ENCODE measurements around the gene SAC3D1.
A peak's percentile ranks its signal among the peaks of the same experiment; 100 is the strongest.

Gene SAC3D1

GRCh38 chr11:65059959-65060824 lies 19.2 kb downstream of the SAC3D1 start:
- no peak for DNase-seq (ENCODE audit: low read depth in 2 of 2)

DNA sequence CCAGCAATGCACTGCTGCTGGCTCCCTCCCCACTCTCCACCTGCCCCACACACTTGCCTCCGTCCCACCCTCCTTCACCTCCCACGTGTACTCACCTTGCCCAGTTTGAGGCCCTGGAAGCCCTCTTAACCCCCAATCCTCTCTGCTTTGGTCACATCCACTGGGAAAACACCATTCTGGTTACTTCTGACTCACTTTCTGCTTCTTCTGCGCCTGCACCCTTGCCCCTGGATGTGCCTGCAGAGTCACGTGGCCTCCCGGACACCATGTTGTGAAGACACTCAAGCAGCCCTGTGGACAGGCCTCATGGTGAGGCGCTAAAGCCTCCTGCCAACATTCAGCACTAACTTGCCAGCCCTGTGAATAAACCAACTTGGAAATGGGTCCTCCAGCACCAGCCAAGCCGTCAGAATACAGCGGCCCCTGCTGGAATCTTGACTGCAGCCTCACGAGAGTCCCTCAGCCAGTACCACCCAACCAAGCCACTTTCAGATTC lies 20.0 kb downstream of the SAC3D1 start:
- no peak for DNase-seq (ENCODE audit: low read depth in 2 of 2)

DNA sequence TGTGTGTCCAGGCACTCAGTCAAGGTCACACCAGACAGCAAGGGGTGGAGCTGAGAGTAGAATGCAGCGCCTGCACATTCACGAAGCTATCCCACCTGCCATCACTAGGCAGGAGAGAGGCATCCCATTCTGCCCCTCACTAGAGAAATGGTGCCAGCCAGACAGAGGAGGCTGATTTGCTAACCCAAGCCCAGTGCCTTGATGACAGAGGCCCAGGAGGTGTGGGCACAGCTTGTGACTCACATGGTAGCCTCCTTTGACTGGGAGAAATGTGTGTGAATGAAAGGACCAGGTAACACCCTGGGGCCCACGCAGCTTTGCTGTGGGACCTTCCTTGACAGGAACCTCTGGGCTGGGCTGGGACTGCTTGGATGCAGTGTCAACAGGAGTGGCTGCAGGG lies 22.5 kb downstream of the SAC3D1 start:
- DNase-seq (ENCODE audit: low read depth in 2 of 2): no peak

GRCh38 chr11:65064847-65065240 lies 23.8 kb downstream of the SAC3D1 start:
- DNase-seq (ENCODE audit: low read depth in 2 of 2): no peak

GRCh38 chr11:65065851-65066250 lies 24.8 kb downstream of the SAC3D1 start:
- no peak for DNase-seq (ENCODE audit: low read depth in 2 of 2)

DNA sequence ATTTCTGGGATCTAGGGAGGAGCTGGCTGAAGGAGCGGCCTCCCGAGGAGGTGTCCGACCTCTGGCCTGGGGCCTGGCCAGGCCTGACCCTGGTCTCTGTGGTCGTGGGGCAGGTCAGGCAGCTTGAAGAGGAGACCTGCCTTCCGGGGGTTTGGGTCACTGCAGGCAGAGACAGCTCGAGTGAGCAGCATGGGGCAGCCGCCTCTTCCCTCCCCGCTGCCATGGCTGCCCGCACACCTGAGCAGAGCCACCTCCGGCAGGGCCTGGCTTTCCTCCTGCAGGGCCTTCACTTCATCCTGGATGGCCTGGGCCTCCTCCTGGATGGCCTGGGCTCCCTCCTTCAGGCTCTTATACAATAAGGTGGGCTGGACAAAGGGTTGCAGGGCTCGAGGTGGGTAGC lies 25.3 kb downstream of the SAC3D1 start:
- DNase-seq (ENCODE audit: low read depth in 2 of 2): no peak

DNA sequence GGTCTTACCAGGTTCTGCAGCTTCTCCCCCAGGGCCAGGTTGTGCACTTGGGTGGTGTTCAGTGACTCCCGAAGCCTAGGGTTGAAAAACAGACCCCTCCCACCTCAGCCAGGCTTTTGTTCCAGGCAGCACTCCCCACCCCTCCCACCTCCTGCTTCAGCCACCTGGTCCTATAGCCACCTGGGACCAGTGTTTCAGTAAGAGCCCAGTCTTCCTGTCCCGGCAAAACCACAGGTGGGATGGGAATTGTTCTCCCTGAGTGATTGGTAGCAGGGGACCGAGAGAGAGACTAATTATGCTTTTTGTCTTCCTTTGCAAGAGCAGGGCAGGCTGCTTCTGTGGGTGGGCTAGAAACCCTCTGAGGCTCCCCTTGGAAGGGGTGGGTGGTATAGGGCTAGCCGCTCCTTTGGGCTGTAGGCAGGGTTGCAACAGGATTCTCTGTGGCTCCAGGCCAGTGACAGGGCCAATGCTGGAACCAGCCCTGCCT lies 25.8 kb downstream of the SAC3D1 start:
- no peak for DNase-seq (ENCODE audit: low read depth in 2 of 2)

- no peak for DNase-seq (ENCODE audit: low read depth in 2 of 2)
Observed at GRCh38 chr11:65067446-65067845, 26.4 kb downstream of the SAC3D1 start.

GRCh38 chr11:65069217-65069616 lies 28.2 kb downstream of the SAC3D1 start:
- DNase-seq (ENCODE audit: low read depth in 2 of 2): no peak

- DNase-seq (ENCODE audit: low read depth in 2 of 2): no peak
Observed at GRCh38 chr11:65071907-65072630, 31.1 kb downstream of the SAC3D1 start.

- no peak for DNase-seq (ENCODE audit: low read depth in 2 of 2)
Observed at GRCh38 chr11:65072631-65072966, 31.6 kb downstream of the SAC3D1 start.

GRCh38 chr11:65077451-65077850 lies 36.4 kb downstream of the SAC3D1 start:
- DNase-seq (ENCODE audit: low read depth in 2 of 2): no peak

DNA sequence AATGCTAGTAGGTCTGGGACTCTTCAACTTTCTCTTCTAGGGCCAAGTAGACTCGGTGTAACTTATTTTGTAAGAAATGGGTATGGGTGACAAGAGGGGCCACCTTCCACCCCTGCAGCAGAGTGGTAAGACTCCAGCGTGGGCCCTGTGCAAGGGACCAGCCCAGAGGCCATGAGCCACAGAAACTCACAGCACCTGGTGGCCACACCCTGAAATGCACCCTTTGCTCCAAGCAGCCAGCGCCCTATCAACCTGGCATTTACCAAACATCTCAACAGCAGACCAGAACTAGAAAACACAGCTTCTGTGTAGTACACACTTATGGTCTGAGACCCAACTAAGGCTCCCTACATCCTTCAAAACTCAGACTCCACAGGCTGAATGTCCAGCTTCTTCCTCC lies 37.1 kb downstream of the SAC3D1 start:
- no peak for DNase-seq (ENCODE audit: low read depth in 2 of 2)

- DNase-seq (ENCODE audit: low read depth in 2 of 2): no peak
Observed at GRCh38 chr11:65078786-65079342, 37.9 kb downstream of the SAC3D1 start.

GRCh38 chr11:65083134-65083833 lies 42.3 kb downstream of the SAC3D1 start:
- no peak for DNase-seq (ENCODE audit: low read depth in 2 of 2)

DNA sequence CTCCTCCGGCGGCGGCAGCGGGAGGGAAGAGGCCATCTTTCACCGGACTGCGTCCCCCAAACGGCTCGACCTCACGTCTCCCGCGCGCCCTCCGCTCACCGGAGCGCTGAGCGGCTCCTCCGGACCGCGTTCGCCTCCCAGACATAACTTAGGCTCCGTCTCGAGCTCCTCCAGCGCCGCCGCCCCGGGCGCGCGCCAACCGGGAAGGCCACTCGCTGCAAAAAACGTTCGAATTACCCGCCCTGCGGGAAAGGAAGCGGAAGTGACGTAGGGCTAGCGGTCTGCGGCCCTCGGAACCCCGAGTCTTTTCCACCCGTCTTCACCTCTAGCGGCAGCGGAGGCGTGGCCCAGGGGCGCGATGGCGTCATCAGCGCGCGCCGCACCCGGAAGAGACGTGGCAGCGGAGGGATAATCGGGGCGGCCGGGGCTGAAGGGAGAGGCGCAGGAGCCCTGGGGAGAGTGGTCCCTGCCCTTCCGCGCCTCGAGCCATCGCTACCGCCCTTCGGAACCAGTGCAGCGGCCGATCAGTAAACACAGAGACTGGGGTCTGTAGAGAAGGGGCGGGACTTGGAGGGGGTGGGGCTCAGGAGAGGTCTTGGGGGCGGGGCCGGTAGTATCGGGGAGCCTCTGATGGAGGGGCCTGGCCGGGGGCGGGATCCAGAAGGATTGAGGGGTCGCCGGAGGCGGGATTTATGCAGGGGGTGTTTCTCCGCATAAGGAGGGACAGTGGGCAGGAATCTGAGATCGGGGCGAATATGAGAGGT lies 43.0 kb downstream of the SAC3D1 start, which contains the start of the genes CDCA5 and ZFPL1:
TSS of gene CDCA5 (minus strand) at position 207 of the 764 bp plus-strand sequence. CDS start at position 145, 62 bp downstream.
TSS of gene ZFPL1 (plus strand) at position 389 of the 764 bp plus-strand sequence. CDS start 477 bp downstream, outside the sequence.
- peak; percentile 91 to 92 for DNase-seq (ENCODE audit: low read depth in 2 of 2)

- no peak for DNase-seq (ENCODE audit: low read depth in 2 of 2)
Observed at GRCh38 chr11:65084598-65085375, 43.8 kb downstream of the SAC3D1 start.

GRCh38 chr11:65085446-65085845 lies 44.4 kb downstream of the SAC3D1 start:
- DNase-seq (ENCODE audit: low read depth in 2 of 2): no peak

- no peak for DNase-seq (ENCODE audit: low read depth in 2 of 2)
Observed at GRCh38 chr11:65086809-65087208, 45.8 kb downstream of the SAC3D1 start.

GRCh38 chr11:65087216-65087615 lies 46.2 kb downstream of the SAC3D1 start:
- DNase-seq (ENCODE audit: low read depth in 2 of 2): no peak

Data from fibroblast of skin of left quadriceps (primary cell).